ENCODE measurements around the gene PIGS. TPM values are rescaled to one million over a fixed set of nuclear protein-coding genes. Genes with fewer than 3 reads are reported as not detected.

Gene PIGS
- total and polyA plus RNA-seq, 2 of the 4 experiments (the other 2 are of a cell fraction) = 28.7 to 78.9 TPM

GRCh38 chr17:28508211-28508724 is 63.1 kb downstream of the PIGS start:
- H3K27me3 ChIP-seq (ENCODE audit: control insufficient read depth, insufficient read depth, low read length) = peaks cover 89% of the 10 kb centered on the region
- 20% methylated on average over 1 of the region's 11 CpGs; no CpG with 5 or more reads in 1 of the 2 experiments for WGBS, 2 experiments (ENCODE audit: extremely low coverage in 2 of 2, insufficient read length in 1 of 2)
- dilution Hi-C loops (cut with HindIII; ENCODE audit: low sequenced_read_pairs, unreplicated experiment) = no loop called here

More at GRCh38 chr17:28508211-28508724, 63.1 kb downstream of the PIGS start:
- no peak overlapping the region for H3K4ac ChIP-seq (ENCODE audit: low read depth, low read length)
- DNase-seq (no peak), ATAC-seq (ENCODE audit: low read depth) (no peak)
- no peak overlapping the region for H2AK5ac ChIP-seq (ENCODE audit: low read depth, low read length)
- H2BK15ac ChIP-seq (ENCODE audit: low read depth, low read length) = no peak overlapping the region
- H4K8ac ChIP-seq (ENCODE audit: low read depth in 2 of 2, low read length in 2 of 2) = no peak overlapping the region
- no peak overlapping the region for H3K9ac ChIP-seq (ENCODE audit: low read depth, low read length)
- no peak overlapping the region for H3K4me2 ChIP-seq (ENCODE audit: low read depth, low read length)
- POLR2A ChIA-PET (ENCODE audit: unreplicated experiment) = no interaction called here
- in situ Hi-C loops (cut with MboI; ENCODE audit: low sequenced_read_pairs) (no loop called here), intact Hi-C loops (cut with micrococcal nuclease) (no loop called here)
- no peak overlapping the region for H2BK5ac ChIP-seq (ENCODE audit: low read depth, low read length, poor library complexity, severe bottlenecking)
- H3K23ac ChIP-seq (ENCODE audit: low read depth, low read length) = no peak overlapping the region
- H3K27ac ChIP-seq (ENCODE audit: insufficient read depth, low read length) = no peak overlapping the region
- H2BK120ac ChIP-seq (ENCODE audit: low read depth, low read length) = no peak overlapping the region
- no peak overlapping the region for H4K5ac ChIP-seq (ENCODE audit: low read depth, low read length)
- no peak overlapping the region for H3K56ac ChIP-seq (ENCODE audit: extremely low read depth, insufficient read depth, low read length)
- H2AFZ ChIP-seq (replicated peaks; ENCODE audit: low read length, poor library complexity) = no peak overlapping the region
- H2BK20ac ChIP-seq (ENCODE audit: low read depth, low read length) = no peak overlapping the region
- no peaks in the 10 kb centered on the region for H4K20me1 ChIP-seq (ENCODE audit: insufficient read depth, low read length)
- H3K36me3 ChIP-seq (ENCODE audit: control insufficient read depth, insufficient read depth, low read length) = no peaks in the 10 kb centered on the region
- TF ChIP-seq RCOR1 (IDR thresholded peaks at IDR 0.05; ENCODE audit: insufficient replicate concordance, low read length) (no peak), RAD21 (IDR thresholded peaks at IDR 0.05; ENCODE audit: low read length) (no peak), FOS (IDR thresholded peaks at IDR 0.05; ENCODE audit: low read depth, low read length) (no peak), MAFK (IDR thresholded peaks at IDR 0.05; ENCODE audit: low read depth, low read length) (no peak), CEBPB (IDR thresholded peaks at IDR 0.05; ENCODE audit: low read depth, low read length) (no peak), MXI1 (IDR thresholded peaks at IDR 0.05; ENCODE audit: borderline replicate concordance, low read depth, low read length) (no peak), POLR2A (IDR thresholded peaks at IDR 0.05; ENCODE audit: low read depth, low read length) (no peak), RFX5 (IDR thresholded peaks at IDR 0.05; ENCODE audit: low read depth, low read length) (no peak), USF2 (IDR thresholded peaks at IDR 0.05; ENCODE audit: low read depth, low read length) (no peak), CTCF (conservative IDR thresholded peaks at IDR 0.05; ENCODE audit: low read depth, low read length) (no peak), ELK1 (IDR thresholded peaks at IDR 0.05; ENCODE audit: borderline replicate concordance, low read depth, low read length) (no peak), NFE2L2 (IDR thresholded peaks at IDR 0.05; ENCODE audit: low read depth, low read length) (no peak), MAZ (IDR thresholded peaks at IDR 0.05; ENCODE audit: borderline replicate concordance, low read depth, low read length) (no peak)
- H3K4me1 ChIP-seq (ENCODE audit: control insufficient read depth, insufficient read depth, low read length) = no peaks in the 10 kb centered on the region
- no peak overlapping the region for H4K91ac ChIP-seq (ENCODE audit: insufficient read depth, low read depth, low read length)
- H3K79me1 ChIP-seq (ENCODE audit: low read depth in 1 of 2, low read length in 2 of 2) = no peaks in the 10 kb centered on the region
- H3K4me3 ChIP-seq (ENCODE audit: insufficient read depth, low read depth, low read length) = no peak overlapping the region
- H3K18ac ChIP-seq (ENCODE audit: low read depth, low read length) = no peak overlapping the region
- CTCF ChIA-PET = no interaction called here
- H2AK9ac ChIP-seq (replicated peaks; ENCODE audit: low read depth, low read length, poor library complexity) = no peak overlapping the region
- H3K14ac ChIP-seq (replicated peaks; ENCODE audit: low read depth, low read length) = no peak overlapping the region
- 0 out of 2 replicates have a peak, but pooled peaks cover 9% of the 10 kb centered on the region for H3K9me1 ChIP-seq (ENCODE audit: insufficient read depth, low read length)
- no TSS peak for BruUV-seq (replicated peaks)
- H3K9me3 ChIP-seq (ENCODE audit: control insufficient read depth, insufficient read depth, low read length) = no peaks in the 10 kb centered on the region

All from IMR-90 (cell line).